RWPE1 (cell line): ENCODE measurements around the gene CPLX3.

Experiments
- CTCF ChIA-PET: fragments of 350-600 bp; sonication (Branson Sonifier 250); formaldehyde crosslinking; extraction: SDS; loops from one replicate; lab custom pipeline; 2021; lab: Yijun Ruan, JAX
- POLR2A ChIA-PET: fragments of 400-600 bp; formaldehyde crosslinking; extraction: SDS; loops from one replicate; lab custom pipeline; 2020; ENCODE audit warnings: antibody characterized with exemption; ENCODE audit not compliant: low non-redundant PET; lab: Yijun Ruan, JAX
- DNase-seq: peaks from one replicate; pipeline ENCODE4 v3.0.0; 2012; ENCODE audit warnings: low spot score
- H3K27ac ChIP-seq: fragments of 450-650 bp; 2 replicates; pipeline ENCODE4 v1.5.1; 2017
- TF ChIP-seq, protein P1 (sequence below): fragments of 450-650 bp; conservative IDR thresholded peaks from 2 replicates; pipeline ENCODE4 v1.5.1; 2017; ENCODE audit warnings: low read depth, mild to moderate bottlenecking

The CPLX3 gene

DNA sequence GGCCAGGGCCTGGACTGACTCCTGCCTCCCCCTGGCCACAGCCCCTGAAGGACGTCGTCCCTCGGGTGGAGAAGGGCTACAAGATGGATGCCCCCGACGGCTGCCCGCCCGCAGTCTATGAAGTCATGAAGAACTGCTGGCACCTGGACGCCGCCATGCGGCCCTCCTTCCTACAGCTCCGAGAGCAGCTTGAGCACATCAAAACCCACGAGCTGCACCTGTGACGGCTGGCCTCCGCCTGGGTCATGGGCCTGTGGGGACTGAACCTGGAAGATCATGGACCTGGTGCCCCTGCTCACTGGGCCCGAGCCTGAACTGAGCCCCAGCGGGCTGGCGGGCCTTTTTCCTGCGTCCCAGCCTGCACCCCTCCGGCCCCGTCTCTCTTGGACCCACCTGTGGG lies 24.1 kb upstream of the CPLX3 start:
- TF ChIP-seq, protein P1, sequence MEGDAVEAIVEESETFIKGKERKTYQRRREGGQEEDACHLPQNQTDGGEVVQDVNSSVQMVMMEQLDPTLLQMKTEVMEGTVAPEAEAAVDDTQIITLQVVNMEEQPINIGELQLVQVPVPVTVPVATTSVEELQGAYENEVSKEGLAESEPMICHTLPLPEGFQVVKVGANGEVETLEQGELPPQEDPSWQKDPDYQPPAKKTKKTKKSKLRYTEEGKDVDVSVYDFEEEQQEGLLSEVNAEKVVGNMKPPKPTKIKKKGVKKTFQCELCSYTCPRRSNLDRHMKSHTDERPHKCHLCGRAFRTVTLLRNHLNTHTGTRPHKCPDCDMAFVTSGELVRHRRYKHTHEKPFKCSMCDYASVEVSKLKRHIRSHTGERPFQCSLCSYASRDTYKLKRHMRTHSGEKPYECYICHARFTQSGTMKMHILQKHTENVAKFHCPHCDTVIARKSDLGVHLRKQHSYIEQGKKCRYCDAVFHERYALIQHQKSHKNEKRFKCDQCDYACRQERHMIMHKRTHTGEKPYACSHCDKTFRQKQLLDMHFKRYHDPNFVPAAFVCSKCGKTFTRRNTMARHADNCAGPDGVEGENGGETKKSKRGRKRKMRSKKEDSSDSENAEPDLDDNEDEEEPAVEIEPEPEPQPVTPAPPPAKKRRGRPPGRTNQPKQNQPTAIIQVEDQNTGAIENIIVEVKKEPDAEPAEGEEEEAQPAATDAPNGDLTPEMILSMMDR, result no peak
- POLR2A ChIA-PET, result no interaction called here
- CTCF ChIA-PET, result interaction anchor here (1.2 kb wide), 1 partner anchor 32 kb away, joined by 4 read pairs; no protein-coding TSS in a partner anchor

DNA sequence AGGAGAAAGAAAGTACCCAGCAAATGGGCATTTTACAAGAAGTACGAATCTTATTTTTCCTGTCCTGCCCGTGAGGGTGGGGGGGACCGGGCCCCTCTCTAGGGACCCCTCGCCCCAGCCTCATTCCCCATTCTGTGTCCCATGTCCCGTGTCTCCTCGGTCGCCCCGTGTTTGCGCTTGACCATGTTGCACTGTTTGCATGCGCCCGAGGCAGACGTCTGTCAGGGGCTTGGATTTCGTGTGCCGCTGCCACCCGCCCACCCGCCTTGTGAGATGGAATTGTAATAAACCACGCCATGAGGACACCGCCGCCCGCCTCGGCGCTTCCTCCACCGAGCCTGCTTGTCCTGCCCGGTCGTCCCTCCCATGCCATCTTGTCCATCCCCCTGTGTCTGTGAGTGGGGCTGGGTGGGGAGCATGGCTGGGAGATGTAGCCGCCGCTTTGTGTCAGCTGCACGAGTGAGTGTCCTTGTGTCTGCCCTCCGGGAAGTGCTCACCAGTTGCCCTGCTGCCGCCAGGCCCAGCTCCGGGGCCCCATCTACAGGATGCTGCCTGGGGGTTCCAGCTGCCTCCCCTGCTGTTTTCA lies 23.5 kb upstream of the CPLX3 start:
- ChIA-PET CTCF (interaction anchor here (1.2 kb wide), 1 partner anchor 32 kb away, joined by 4 read pairs; no protein-coding TSS in a partner anchor), POLR2A (no interaction called here)
- H3K27ac ChIP-seq, result peak overlapping the region; percentile 46
- DNase-seq, result no peak
- TF ChIP-seq, protein P1, result no peak

More for the DNA sequence above, 24.1 kb upstream of the CPLX3 start:
- H3K27ac ChIP-seq, result peak overlapping the region; percentile 93
- DNase-seq, result no peak

DNA sequence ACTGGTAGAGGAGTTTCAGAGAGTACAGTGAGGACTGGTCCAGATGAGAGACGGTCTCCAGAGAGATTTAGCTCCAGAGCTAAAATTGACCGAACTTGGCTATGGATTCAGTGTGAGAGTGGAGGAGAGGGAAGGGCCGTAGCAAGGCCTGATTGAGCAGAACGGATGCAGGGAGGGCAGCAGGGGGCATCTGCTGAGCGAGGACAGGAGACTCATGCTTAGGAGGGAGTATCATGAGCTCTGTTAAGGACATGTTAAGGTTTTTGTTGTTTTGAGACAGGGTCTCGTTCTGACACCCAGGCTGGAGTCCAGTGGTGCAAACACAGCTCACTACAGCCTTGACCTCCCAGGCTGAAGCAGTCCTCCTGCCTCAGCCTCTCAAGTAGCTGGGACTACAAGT lies 21.5 kb upstream of the CPLX3 start:
- TF ChIP-seq, protein P1, result no peak
- POLR2A ChIA-PET, result no interaction called here
- H3K27ac ChIP-seq, result peak overlapping the region; percentile 46
- no peak for DNase-seq
- CTCF ChIA-PET, result interaction anchor here (0.6 to 1.1 kb wide), 2 partner anchors 61 to 97 kb away, joined by 3 read pairs; no protein-coding TSS in a partner anchor

DNA sequence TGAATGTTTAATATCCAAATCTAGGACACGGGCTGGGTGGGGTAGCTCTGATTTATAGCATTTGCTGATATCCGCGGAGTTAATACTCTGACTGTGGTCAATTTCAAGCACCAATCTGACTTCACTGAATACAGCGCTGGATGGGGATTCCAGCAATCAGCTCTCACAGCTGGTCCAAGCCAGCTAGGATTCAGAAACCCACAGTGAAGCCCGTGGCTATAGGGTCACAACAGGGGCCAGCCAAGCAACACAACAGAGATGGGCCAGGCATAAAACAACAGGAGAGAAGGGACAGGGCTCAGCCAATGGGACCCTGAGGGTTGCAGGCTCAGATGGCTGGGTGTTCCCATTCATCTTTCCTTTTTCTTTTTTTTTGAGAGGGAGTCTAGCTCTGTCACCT lies 19.1 kb upstream of the CPLX3 start:
- DNase-seq, result no peak
- peak overlapping the region; percentile 86 for H3K27ac ChIP-seq
- CTCF ChIA-PET, result interaction anchor here (1.6 to 2.3 kb wide), 2 partner anchors 8 to 28 kb away, joined by 6 to 11 read pairs; no protein-coding TSS in a partner anchor
- TF ChIP-seq, protein P1, result no peak
- POLR2A ChIA-PET, result interaction anchor here (0.7 kb wide), 1 partner anchor 35 kb away, joined by 4 read pairs; the partner anchor contains the start of gene ULK3

DNA sequence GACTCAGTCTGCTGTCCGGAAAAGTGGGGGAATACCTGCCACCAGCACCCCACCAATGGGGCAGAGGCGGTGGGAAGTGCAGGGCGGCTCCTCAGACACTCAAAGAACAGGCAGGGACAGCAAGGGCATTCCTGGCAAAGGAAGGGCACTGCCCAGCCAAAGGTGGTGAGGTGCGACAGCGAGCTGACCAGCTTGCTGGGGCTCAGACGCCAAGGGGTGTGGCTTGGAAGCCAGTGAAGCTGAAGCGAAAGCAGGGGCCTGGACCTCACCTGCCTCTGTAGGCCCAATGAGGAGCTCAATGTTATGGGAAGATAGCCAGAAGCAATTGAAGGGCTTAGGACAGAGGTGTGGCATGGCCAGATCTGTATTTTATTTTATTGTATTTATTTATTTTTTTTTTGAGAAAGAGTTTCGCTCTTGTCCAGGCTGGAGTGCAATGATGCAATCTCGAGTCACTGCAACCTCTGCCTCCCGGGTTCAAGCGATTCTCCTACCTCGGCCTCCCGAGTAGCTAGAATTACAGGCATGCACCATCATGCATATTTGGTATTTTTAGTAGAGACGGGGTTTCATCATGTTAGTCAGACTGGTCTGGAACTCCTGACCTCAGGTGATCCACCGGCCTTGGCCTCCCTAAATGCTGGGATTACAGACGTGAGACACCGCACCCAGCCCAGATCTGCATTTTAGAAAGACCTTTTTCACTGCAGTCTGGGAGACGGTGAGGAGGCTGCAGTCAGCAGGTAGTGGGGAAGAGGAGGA lies 18.2 kb upstream of the CPLX3 start:
- peak overlapping the region; percentile 86 for H3K27ac ChIP-seq
- peak; percentile 46 for DNase-seq
- TF ChIP-seq, protein P1, result no peak
- ChIA-PET POLR2A (interaction anchor here (0.7 kb wide), 1 partner anchor 34 kb away, joined by 4 read pairs; the partner anchor contains the start of gene ULK3), CTCF (interaction anchor here (0.6 to 2.3 kb wide), 7 partner anchors 9 to 860 kb away, joined by 3 to 11 read pairs (median 4); no protein-coding TSS in a partner anchor)

DNA sequence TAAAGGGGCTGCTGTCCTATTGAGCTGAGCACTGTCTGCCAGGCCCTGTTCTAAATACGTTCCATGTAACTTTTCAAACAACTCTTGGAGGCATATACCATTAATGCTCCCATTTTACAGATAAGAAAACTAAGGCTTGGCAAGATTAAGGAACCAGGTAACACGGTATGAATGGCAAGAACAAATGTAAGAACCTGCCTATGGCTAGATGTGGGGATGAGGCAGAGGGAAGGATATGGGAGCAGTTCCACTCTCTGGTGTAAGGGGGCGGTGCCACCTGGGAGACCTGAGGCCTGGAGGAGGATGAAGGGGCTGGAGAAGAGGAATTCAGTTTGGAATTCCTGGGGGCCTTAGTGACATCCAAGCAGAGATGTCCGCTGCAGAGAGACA lies 17.6 kb upstream of the CPLX3 start:
- peak overlapping the region; percentile 86 for H3K27ac ChIP-seq
- ChIA-PET POLR2A (no interaction called here), CTCF (interaction anchor here (0.6 to 2.3 kb wide), 3 partner anchors 8 to 38 kb away, joined by 3 to 11 read pairs (median 8); no protein-coding TSS in a partner anchor)
- DNase-seq, result no peak
- TF ChIP-seq, protein P1, result no peak
